ENCODE results near the gene PCDH15.

- TF ChIP-seq POLR2A (IDR thresholded peaks at IDR 0.05), result no peak
- TF ChIP-seq, protein P1, sequence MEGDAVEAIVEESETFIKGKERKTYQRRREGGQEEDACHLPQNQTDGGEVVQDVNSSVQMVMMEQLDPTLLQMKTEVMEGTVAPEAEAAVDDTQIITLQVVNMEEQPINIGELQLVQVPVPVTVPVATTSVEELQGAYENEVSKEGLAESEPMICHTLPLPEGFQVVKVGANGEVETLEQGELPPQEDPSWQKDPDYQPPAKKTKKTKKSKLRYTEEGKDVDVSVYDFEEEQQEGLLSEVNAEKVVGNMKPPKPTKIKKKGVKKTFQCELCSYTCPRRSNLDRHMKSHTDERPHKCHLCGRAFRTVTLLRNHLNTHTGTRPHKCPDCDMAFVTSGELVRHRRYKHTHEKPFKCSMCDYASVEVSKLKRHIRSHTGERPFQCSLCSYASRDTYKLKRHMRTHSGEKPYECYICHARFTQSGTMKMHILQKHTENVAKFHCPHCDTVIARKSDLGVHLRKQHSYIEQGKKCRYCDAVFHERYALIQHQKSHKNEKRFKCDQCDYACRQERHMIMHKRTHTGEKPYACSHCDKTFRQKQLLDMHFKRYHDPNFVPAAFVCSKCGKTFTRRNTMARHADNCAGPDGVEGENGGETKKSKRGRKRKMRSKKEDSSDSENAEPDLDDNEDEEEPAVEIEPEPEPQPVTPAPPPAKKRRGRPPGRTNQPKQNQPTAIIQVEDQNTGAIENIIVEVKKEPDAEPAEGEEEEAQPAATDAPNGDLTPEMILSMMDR (IDR thresholded peaks at IDR 0.05), result no peak
Measured at GRCh38 chr10:54194806-54195205, 606.2 kb downstream of the PCDH15 start.
